ENCODE data around the gene PTPRM.

Gene PTPRM

DNA sequence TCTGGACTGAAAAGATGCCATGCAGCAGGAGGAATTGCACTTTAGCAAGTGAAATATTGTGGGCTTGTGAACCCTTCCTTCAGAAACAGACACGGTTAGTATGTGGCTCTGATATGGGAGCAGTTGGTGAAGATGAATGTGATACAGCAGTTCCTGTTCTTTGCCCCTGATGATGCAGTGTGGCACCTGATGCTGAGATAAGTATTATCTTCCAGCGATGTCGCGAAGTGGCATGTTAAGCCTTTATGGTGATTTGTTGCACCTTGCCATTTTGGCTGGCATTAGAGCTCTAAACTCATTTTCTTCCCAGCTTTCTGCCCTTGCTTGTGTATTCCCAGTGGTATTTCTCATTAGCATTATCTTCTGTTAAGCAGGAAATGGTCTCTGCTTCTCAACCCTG lies 600.6 kb downstream of the PTPRM start:
- H3K4me3 ChIP-seq (ENCODE audit: low read length): no peak overlapping the region
- no peak for DNase-seq (ENCODE audit: low read depth)
- TF ChIP-seq, protein P1, sequence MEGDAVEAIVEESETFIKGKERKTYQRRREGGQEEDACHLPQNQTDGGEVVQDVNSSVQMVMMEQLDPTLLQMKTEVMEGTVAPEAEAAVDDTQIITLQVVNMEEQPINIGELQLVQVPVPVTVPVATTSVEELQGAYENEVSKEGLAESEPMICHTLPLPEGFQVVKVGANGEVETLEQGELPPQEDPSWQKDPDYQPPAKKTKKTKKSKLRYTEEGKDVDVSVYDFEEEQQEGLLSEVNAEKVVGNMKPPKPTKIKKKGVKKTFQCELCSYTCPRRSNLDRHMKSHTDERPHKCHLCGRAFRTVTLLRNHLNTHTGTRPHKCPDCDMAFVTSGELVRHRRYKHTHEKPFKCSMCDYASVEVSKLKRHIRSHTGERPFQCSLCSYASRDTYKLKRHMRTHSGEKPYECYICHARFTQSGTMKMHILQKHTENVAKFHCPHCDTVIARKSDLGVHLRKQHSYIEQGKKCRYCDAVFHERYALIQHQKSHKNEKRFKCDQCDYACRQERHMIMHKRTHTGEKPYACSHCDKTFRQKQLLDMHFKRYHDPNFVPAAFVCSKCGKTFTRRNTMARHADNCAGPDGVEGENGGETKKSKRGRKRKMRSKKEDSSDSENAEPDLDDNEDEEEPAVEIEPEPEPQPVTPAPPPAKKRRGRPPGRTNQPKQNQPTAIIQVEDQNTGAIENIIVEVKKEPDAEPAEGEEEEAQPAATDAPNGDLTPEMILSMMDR (conservative IDR thresholded peaks at IDR 0.05; ENCODE audit: low read depth, low read length): no peak

DNA sequence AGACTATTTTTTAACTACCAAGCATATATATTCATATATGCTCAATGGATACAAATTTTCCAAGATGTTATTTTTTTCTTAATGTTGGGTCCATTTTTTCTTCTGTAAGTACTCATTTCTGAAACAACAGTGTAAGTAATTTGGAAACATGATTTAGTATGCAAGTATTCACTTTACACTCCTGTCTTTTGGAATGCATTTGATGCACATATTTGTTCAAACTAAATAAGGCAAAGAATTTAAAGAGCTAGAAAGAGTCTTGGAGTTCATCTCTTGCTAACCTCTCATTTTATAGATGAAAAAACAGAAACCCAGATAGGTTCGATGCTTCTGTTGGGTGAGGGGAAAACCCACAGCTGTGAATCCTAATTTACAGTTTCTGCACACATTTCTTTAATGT lies 602.6 kb downstream of the PTPRM start:
- TF ChIP-seq, protein P1 (conservative IDR thresholded peaks at IDR 0.05; ENCODE audit: low read depth, low read length): no peak
- no peak for DNase-seq (ENCODE audit: low read depth)
- no peak overlapping the region for H3K4me3 ChIP-seq (ENCODE audit: low read length)

DNA sequence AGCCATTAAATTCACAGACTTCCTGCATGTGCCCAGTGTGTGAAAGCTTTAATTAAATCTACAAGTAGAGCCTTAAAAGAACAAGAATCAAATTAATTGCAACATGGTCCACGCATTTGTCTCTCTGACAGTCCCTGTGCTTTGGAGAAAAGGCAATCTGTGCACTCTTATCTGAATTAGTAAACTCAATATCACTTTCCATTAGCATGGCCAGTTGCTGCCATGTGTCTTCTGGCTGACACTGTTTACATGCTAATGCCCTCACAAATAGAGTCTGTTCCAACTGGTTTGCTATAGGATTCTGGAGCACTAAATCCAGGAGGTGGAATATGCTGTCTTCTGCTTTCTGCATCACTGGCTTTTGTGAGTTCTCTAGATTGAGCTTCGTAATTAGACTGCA lies 607.7 kb downstream of the PTPRM start:
- TF ChIP-seq, protein P1 (conservative IDR thresholded peaks at IDR 0.05; ENCODE audit: low read depth, low read length): no peak
- no peak for DNase-seq (ENCODE audit: low read depth)
- no peak overlapping the region for H3K4me3 ChIP-seq (ENCODE audit: low read length)

DNA sequence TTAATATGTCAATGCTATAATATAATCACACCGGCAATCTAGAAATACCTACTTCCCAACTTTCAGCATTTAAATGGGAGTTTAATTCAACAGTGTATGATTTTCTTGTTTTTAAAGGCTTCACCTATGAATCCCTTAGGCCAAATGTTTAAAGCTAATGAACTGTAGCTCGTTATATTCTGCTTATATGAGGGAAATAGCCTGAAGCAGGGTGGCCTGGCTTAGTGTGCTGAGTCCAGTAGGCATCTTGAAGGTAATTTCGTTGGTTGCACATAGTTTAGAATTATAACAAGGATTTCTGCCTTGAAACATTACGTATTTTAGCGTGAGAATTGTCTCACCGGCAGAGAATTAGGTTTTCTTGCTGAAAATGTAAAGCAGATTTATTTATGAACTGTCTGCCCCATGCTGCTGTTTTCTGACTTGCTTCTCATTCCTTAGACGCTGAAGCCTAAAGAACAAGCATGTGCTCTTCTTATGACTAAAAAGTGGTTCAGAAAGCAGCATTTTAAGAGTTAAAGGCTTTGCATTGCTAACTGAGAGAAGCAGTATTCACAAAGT lies 608.5 kb downstream of the PTPRM start:
- peak; percentile 52 for DNase-seq (ENCODE audit: low read depth)
- TF ChIP-seq, protein P1 (conservative IDR thresholded peaks at IDR 0.05; ENCODE audit: low read depth, low read length): no peak

DNA sequence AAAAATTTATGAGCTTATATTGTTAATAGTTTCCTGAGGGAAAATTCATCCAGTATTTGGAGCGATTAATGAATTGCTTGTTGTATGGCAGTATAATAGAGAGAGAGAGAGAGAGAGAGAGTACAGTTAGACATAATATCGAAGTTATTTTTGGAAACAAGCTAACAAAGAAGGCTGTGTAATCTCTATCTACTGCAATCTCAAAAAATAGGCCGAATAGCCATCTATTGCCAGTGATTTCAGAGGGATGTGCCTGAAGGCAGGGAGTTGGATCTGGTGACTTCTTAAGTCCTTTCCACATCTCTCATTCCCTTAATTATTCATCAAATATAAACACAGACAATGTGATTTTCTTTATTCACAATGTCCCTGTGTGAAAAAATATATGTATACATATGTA lies 609.0 kb downstream of the PTPRM start:
- TF ChIP-seq, protein P1 (conservative IDR thresholded peaks at IDR 0.05; ENCODE audit: low read depth, low read length): no peak
- H3K4me3 ChIP-seq (ENCODE audit: low read length): no peak overlapping the region
- no peak for DNase-seq (ENCODE audit: low read depth)

More for the DNA sequence above, 608.5 kb downstream of the PTPRM start:
- no peak overlapping the region for H3K4me3 ChIP-seq (ENCODE audit: low read length)

DNA sequence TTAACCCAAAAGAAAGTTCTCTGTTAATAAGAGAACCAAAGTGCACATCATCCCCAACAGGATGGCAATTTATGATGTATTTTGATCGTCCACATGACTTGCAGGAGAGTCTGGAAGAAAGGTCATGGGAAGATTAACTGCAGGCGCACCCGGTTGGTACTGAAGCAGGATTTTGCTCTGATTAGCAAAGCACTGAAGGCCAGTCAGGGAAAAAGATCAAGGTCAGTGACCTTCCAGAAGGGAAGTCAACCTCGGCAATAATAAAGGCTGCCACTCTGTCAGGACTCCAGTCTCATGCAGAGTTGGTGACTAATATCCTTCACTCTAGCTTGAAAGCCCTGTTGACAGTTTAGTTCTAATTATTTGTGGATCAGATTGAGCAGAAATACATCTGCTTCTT lies 609.4 kb downstream of the PTPRM start:
- DNase-seq (ENCODE audit: low read depth): peak; percentile 46
- TF ChIP-seq, protein P1 (conservative IDR thresholded peaks at IDR 0.05; ENCODE audit: low read depth, low read length): no peak
- no peak overlapping the region for H3K4me3 ChIP-seq (ENCODE audit: low read length)

DNA sequence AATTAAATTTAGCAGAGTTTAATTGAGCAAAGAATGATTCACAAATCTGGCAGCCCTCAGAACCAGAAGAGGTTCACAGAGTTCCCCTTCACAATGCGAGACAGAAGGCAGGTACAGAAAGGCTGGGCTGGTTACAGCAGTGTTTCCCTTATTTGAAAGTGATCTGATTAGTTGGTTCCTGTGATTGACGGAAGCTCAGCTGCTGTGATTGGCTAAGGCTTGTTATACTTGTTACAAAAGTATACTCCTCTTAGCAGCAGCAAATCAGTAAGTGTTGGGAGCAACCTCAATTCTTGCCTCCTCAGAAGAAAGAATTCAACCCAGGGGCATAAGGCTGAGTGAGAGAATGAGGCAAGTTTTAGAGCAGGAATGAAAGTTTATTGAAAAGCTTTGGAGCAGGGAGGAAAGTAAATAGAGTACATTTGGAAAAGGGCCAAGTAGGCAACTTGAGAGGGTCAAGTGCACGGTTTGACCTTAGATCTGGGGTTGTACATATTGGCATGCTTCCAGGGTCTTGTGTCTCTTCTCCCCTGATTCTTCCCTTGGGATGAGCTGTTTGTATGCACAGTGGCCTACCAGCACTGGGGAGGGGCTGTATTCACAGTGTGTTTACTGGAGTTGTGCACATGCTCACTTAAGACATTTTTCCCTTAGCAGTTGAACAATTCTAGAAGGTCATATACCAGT lies 610.4 kb downstream of the PTPRM start:
- DNase-seq (ENCODE audit: low read depth): peak; percentile 67
- TF ChIP-seq, protein P1 (conservative IDR thresholded peaks at IDR 0.05; ENCODE audit: low read depth, low read length): no peak
- H3K4me3 ChIP-seq (ENCODE audit: low read length): no peak overlapping the region
